ENCODE data around the gene IFNA7. TPM values are rescaled to one million over a fixed set of nuclear protein-coding genes. Genes with fewer than 3 reads are reported as not detected.
"Not testable (repeated sequence)": the region's sequence is repeated elsewhere in the genome, so short reads cannot be mapped to it uniquely, and the experiment has no call there.

Gene IFNA7
- total RNA-seq, 2 donors from 2014 or later: not detected

- Mint-ChIP-seq H3K4me3 (no peak within 1 kb of the TSS), H3K36me3 (ENCODE audit: low read depth) (no peaks in the 10 kb centered on the region), H3K27ac (no peak within 1 kb of the TSS), H3K9me3 (no peaks in the 10 kb centered on the region), H3K27me3 (ENCODE audit: insufficient read depth) (peaks cover 65% of the 10 kb centered on the region), H3K4me1 (no peaks in the 10 kb centered on the region)
- no peak within 1 kb of the TSS for H3K27ac ChIP-seq (ENCODE audit: low read depth, low read length)
- no peak within 1 kb of the TSS for H3K9ac ChIP-seq (ENCODE audit: extremely low read depth, low read length, poor library complexity, severe bottlenecking)
- no peak for TF ChIP-seq CTCF (conservative IDR thresholded peaks at IDR 0.05)
- H3K4me3 ChIP-seq (ENCODE audit: low read length): no peak within 1 kb of the TSS
- WGBS, 2 experiments (ENCODE audit: insufficient coverage in 1 of 2, insufficient read length in 1 of 2): 81 to 83% methylated on average over 1 to 2 of the region's 2 CpGs
- no peaks in the 10 kb centered on the region for H3K9me3 ChIP-seq (ENCODE audit: control insufficient read depth, low read length)
- no peak for DNase-seq
- H3K27me3 ChIP-seq (ENCODE audit: control insufficient read depth, insufficient read depth, low read length, poor library complexity, severe bottlenecking): peaks cover 50% of the 10 kb centered on the region
- no peaks in the 10 kb centered on the region for H3K36me3 ChIP-seq (ENCODE audit: control insufficient read depth, insufficient read depth, low read length)
- no peaks in the 10 kb centered on the region for H3K4me1 ChIP-seq (ENCODE audit: control insufficient read depth, insufficient read depth, low read length)
Observed at GRCh38 chr9:21239911-21240310, 37.9 kb upstream of the IFNA7 start, which contains the start of gene IFNA14. IFNA14 (minus strand) TSS chr9:21240005; CDS start chr9:21239935, 70 bp downstream.

- H3K4me3 Mint-ChIP-seq; H3K9ac ChIP-seq (ENCODE audit: extremely low read depth, low read length, poor library complexity, severe bottlenecking); H3K36me3 Mint-ChIP-seq (ENCODE audit: low read depth); H3K36me3 ChIP-seq (ENCODE audit: control insufficient read depth, insufficient read depth, low read length); H3K4me1 Mint-ChIP-seq; H3K9me3 ChIP-seq (ENCODE audit: control insufficient read depth, low read length); H3K4me1 ChIP-seq (ENCODE audit: control insufficient read depth, insufficient read depth, low read length); H3K27ac ChIP-seq (ENCODE audit: low read depth, low read length); H3K9me3 Mint-ChIP-seq; DNase-seq; H3K4me3 ChIP-seq (ENCODE audit: low read length); H3K27ac Mint-ChIP-seq: not testable (repeated sequence)
- 74% methylated on average over 1 of the region's 1 CpG; no CpG with 5 or more reads in 1 of the 2 experiments for WGBS, 2 experiments (ENCODE audit: insufficient coverage in 1 of 2, insufficient read length in 1 of 2)
- peaks cover 37% of the 10 kb centered on the region for H3K27me3 ChIP-seq (ENCODE audit: control insufficient read depth, insufficient read depth, low read length, poor library complexity, severe bottlenecking)
- peaks cover 75% of the 10 kb centered on the region for H3K27me3 Mint-ChIP-seq (ENCODE audit: insufficient read depth)
Observed at GRCh38 chr9:21236360-21236714, 34.3 kb upstream of the IFNA7 start.

GRCh38 chr9:21235468-21236359 lies 33.7 kb upstream of the IFNA7 start:
- H3K36me3 Mint-ChIP-seq (ENCODE audit: low read depth); H3K27ac ChIP-seq (ENCODE audit: low read depth, low read length); H3K4me3 ChIP-seq (ENCODE audit: low read length); H3K9me3 ChIP-seq (ENCODE audit: control insufficient read depth, low read length); H3K9ac ChIP-seq (ENCODE audit: extremely low read depth, low read length, poor library complexity, severe bottlenecking); H3K4me1 Mint-ChIP-seq; H3K4me3 Mint-ChIP-seq; H3K27ac Mint-ChIP-seq; H3K9me3 Mint-ChIP-seq; H3K36me3 ChIP-seq (ENCODE audit: control insufficient read depth, insufficient read depth, low read length); H3K4me1 ChIP-seq (ENCODE audit: control insufficient read depth, insufficient read depth, low read length): not testable (repeated sequence)
- TF ChIP-seq CTCF (conservative IDR thresholded peaks at IDR 0.05): peak; percentile 78
- H3K27me3 Mint-ChIP-seq (ENCODE audit: insufficient read depth): peaks cover 76% of the 10 kb centered on the region
- peaks cover 32% of the 10 kb centered on the region for H3K27me3 ChIP-seq (ENCODE audit: control insufficient read depth, insufficient read depth, low read length, poor library complexity, severe bottlenecking)
- DNase-seq: peak; percentile 72
- WGBS, 2 experiments (ENCODE audit: insufficient coverage in 1 of 2, insufficient read length in 1 of 2): 18 to 55% methylated on average over 3 to 8 of the region's 8 CpGs
